ENCODE data around the gene PPFIBP2.
"Not testable (repeated sequence)": the region's sequence is repeated elsewhere in the genome, so short reads cannot be mapped to it uniquely, and the experiment has no call there.

Gene PPFIBP2

GRCh38 chr11:7646866-7647265 is 133.1 kb downstream of the PPFIBP2 start:
- ATAC-seq (ENCODE audit: low read depth) (no peak), DNase-seq (ENCODE audit: low spot score in 2 of 2) (no peak)
- no peaks in the 10 kb centered on the region for H3K27me3 Mint-ChIP-seq
- H3K9me3 Mint-ChIP-seq, result no peaks in the 10 kb centered on the region
- H3K27ac Mint-ChIP-seq, result peak overlapping the region; percentile 20
- H3K4me3 Mint-ChIP-seq, result no peak overlapping the region
- no peaks in the 10 kb centered on the region for H3K4me1 Mint-ChIP-seq
- H3K36me3 Mint-ChIP-seq, result peaks cover 50% of the 10 kb centered on the region

GRCh38 chr11:7648264-7648663 is 134.5 kb downstream of the PPFIBP2 start:
- Mint-ChIP-seq H3K4me1 (peaks cover 2% of the 10 kb centered on the region), H3K36me3 (peaks cover 47% of the 10 kb centered on the region), H3K27ac (no peak overlapping the region), H3K9me3 (no peaks in the 10 kb centered on the region), H3K27me3 (no peaks in the 10 kb centered on the region), H3K4me3 (no peak overlapping the region)
- no peak for ATAC-seq (ENCODE audit: low read depth)
- no peak for DNase-seq (ENCODE audit: low spot score in 2 of 2)

GRCh38 chr11:7651140-7651551 is 137.3 kb downstream of the PPFIBP2 start:
- Mint-ChIP-seq H3K4me3 (no peak overlapping the region), H3K27me3 (no peaks in the 10 kb centered on the region), H3K36me3 (peaks cover 43% of the 10 kb centered on the region), H3K27ac (peak overlapping the region; percentile 41), H3K4me1 (peaks cover 2% of the 10 kb centered on the region), H3K9me3 (no peaks in the 10 kb centered on the region)
- DNase-seq (ENCODE audit: low spot score in 2 of 2), result no peak
- ATAC-seq (ENCODE audit: low read depth), result no peak

- peaks cover 45% of the 10 kb centered on the region for H3K36me3 Mint-ChIP-seq
- no peaks in the 10 kb centered on the region for H3K27me3 Mint-ChIP-seq
Measured at GRCh38 chr11:7651700-7652099, 137.9 kb downstream of the PPFIBP2 start.

GRCh38 chr11:7654195-7654705 is 140.5 kb downstream of the PPFIBP2 start:
- Mint-ChIP-seq H3K4me3 (no peak overlapping the region), H3K36me3 (peaks cover 49% of the 10 kb centered on the region), H3K27ac (no peak overlapping the region), H3K4me1 (peaks cover 2% of the 10 kb centered on the region), H3K27me3 (no peaks in the 10 kb centered on the region), H3K9me3 (no peaks in the 10 kb centered on the region)
- no peak for DNase-seq (ENCODE audit: low spot score in 2 of 2)
- ATAC-seq (ENCODE audit: low read depth), result no peak

More at GRCh38 chr11:7651700-7652099, 137.9 kb downstream of the PPFIBP2 start:
- no peak for ATAC-seq (ENCODE audit: low read depth)
- Mint-ChIP-seq H3K4me3 (no peak overlapping the region), H3K27ac (peak overlapping the region; percentile 41), H3K4me1 (peaks cover 2% of the 10 kb centered on the region), H3K9me3 (no peaks in the 10 kb centered on the region)
- DNase-seq (ENCODE audit: low spot score in 2 of 2), result no peak

- Mint-ChIP-seq H3K27me3 (no peaks in the 10 kb centered on the region), H3K4me1 (peaks cover 2% of the 10 kb centered on the region), H3K27ac (no peak overlapping the region), H3K9me3 (no peaks in the 10 kb centered on the region), H3K36me3 (peaks cover 38% of the 10 kb centered on the region), H3K4me3 (no peak overlapping the region)
- ATAC-seq (ENCODE audit: low read depth), result no peak
- no peak for DNase-seq (ENCODE audit: low spot score in 2 of 2)
Measured at GRCh38 chr11:7655253-7656217, 141.7 kb downstream of the PPFIBP2 start.

GRCh38 chr11:7656704-7657103 is 142.9 kb downstream of the PPFIBP2 start:
- peaks cover 32% of the 10 kb centered on the region for H3K36me3 Mint-ChIP-seq
- H3K4me3 Mint-ChIP-seq, result no peak overlapping the region
- no peaks in the 10 kb centered on the region for H3K27me3 Mint-ChIP-seq
- peaks cover 2% of the 10 kb centered on the region for H3K4me1 Mint-ChIP-seq
- no peak for ATAC-seq (ENCODE audit: low read depth)
- no peak for DNase-seq (ENCODE audit: low spot score in 2 of 2)
- no peaks in the 10 kb centered on the region for H3K9me3 Mint-ChIP-seq
- H3K27ac Mint-ChIP-seq, result no peak overlapping the region

- ATAC-seq (ENCODE audit: low read depth) (no peak), DNase-seq (ENCODE audit: low spot score in 2 of 2) (no peak)
- Mint-ChIP-seq H3K27me3 (no peaks in the 10 kb centered on the region), H3K4me1 (no peaks in the 10 kb centered on the region), H3K4me3 (no peak overlapping the region), H3K27ac (peak overlapping the region; percentile 19), H3K36me3 (peaks cover 25% of the 10 kb centered on the region), H3K9me3 (no peaks in the 10 kb centered on the region)
Measured at GRCh38 chr11:7657306-7658025, 143.7 kb downstream of the PPFIBP2 start.

GRCh38 chr11:7663531-7663930 is 149.7 kb downstream of the PPFIBP2 start:
- H3K4me1 Mint-ChIP-seq; ATAC-seq (ENCODE audit: low read depth); H3K36me3 Mint-ChIP-seq; DNase-seq (ENCODE audit: low spot score in 2 of 2); H3K27me3 Mint-ChIP-seq; H3K4me3 Mint-ChIP-seq; H3K27ac Mint-ChIP-seq; H3K9me3 Mint-ChIP-seq: not testable (repeated sequence)

GRCh38 chr11:7664867-7665266 is 151.1 kb downstream of the PPFIBP2 start:
- peaks cover 6% of the 10 kb centered on the region for H3K36me3 Mint-ChIP-seq
- DNase-seq (ENCODE audit: low spot score in 2 of 2), result no peak
- H3K4me1 Mint-ChIP-seq, result peaks cover 5% of the 10 kb centered on the region
- no peak overlapping the region for H3K4me3 Mint-ChIP-seq
- ATAC-seq (ENCODE audit: low read depth), result no peak
- no peaks in the 10 kb centered on the region for H3K27me3 Mint-ChIP-seq
- no peak overlapping the region for H3K27ac Mint-ChIP-seq
- H3K9me3 Mint-ChIP-seq, result no peaks in the 10 kb centered on the region

GRCh38 chr11:7665473-7666291 is 151.9 kb downstream of the PPFIBP2 start:
- Mint-ChIP-seq H3K36me3 (peaks cover 6% of the 10 kb centered on the region), H3K4me1 (peaks cover 5% of the 10 kb centered on the region), H3K27ac (no peak overlapping the region), H3K27me3 (no peaks in the 10 kb centered on the region), H3K9me3 (no peaks in the 10 kb centered on the region), H3K4me3 (no peak overlapping the region)
- peak; percentile 99 for ATAC-seq (ENCODE audit: low read depth)
- DNase-seq (ENCODE audit: low spot score in 2 of 2), result peak; percentile 80 to 86

GRCh38 chr11:7666292-7666866 is 152.6 kb downstream of the PPFIBP2 start:
- Mint-ChIP-seq H3K36me3 (peaks cover 3% of the 10 kb centered on the region), H3K27me3 (no peaks in the 10 kb centered on the region), H3K27ac (no peak overlapping the region), H3K4me3 (no peak overlapping the region), H3K4me1 (peaks cover 6% of the 10 kb centered on the region), H3K9me3 (no peaks in the 10 kb centered on the region)
- ATAC-seq (ENCODE audit: low read depth) (no peak), DNase-seq (ENCODE audit: low spot score in 2 of 2) (no peak)

GRCh38 chr11:7667460-7667859 is 153.7 kb downstream of the PPFIBP2 start:
- ATAC-seq (ENCODE audit: low read depth) (no peak), DNase-seq (ENCODE audit: low spot score in 2 of 2) (no peak)
- Mint-ChIP-seq H3K9me3 (no peaks in the 10 kb centered on the region), H3K4me3 (no peak overlapping the region), H3K36me3 (peaks cover 3% of the 10 kb centered on the region), H3K27ac (peak overlapping the region; percentile 55), H3K4me1 (peaks cover 15% of the 10 kb centered on the region), H3K27me3 (no peaks in the 10 kb centered on the region)
